ENCODE measurements around the gene CCT6A.
"Not testable (repeated sequence)": the region's sequence is repeated elsewhere in the genome, so short reads cannot be mapped to it uniquely, and the experiment has no call there.

Gene CCT6A

GRCh38 chr7:56104138-56104537 is 52.6 kb downstream of the CCT6A start:
- DNase-seq, result not testable (repeated sequence)

GRCh38 chr7:56105508-56105907 is 53.9 kb downstream of the CCT6A start:
- peak; percentile 51 for DNase-seq

GRCh38 chr7:56106108-56107073 is 54.8 kb downstream of the CCT6A start, which contains the start of gene CHCHD2:
CHCHD2 (minus strand) TSS chr7:56106476; CDS start chr7:56106413, 63 bp downstream.
- DNase-seq, result peak; percentile 98

- DNase-seq, result no peak
These were observed 56.3 kb downstream of the CCT6A start for GRCh38 chr7:56107954-56108258.

GRCh38 chr7:56110611-56111010 is 59.0 kb downstream of the CCT6A start:
- no peak for DNase-seq

- DNase-seq, result not testable (repeated sequence)
These were observed 60.7 kb downstream of the CCT6A start for GRCh38 chr7:56112244-56112643.
